BJ (cell line): ENCODE measurements around the gene CACNA1C. TPM values are rescaled to one million over a fixed set of nuclear protein-coding genes. Genes with fewer than 3 reads are reported as not detected.

Source experiments
- CTCF ChIA-PET: fragments of 350-600 bp; formaldehyde crosslinking; extraction: SDS; loops from one replicate; lab custom pipeline; 2021; ENCODE audit warnings: antibody characterized with exemption, inconsistent platforms; lab: Yijun Ruan, JAX
- POLR2A ChIA-PET: fragments of 300-600 bp; sonication (Branson Sonifier 250); formaldehyde crosslinking; extraction: SDS; loops from one replicate; lab custom pipeline; 2021; ENCODE audit warnings: antibody characterized with exemption; lab: Charles Lee
- DNase-seq: peaks from one replicate; pipeline ENCODE4 v3.0.0-alpha.2; 2011; ENCODE audit warnings: low read depth
- H3K27me3 ChIP-seq: 2 replicates; pipeline ENCODE4 v1.6.0; 2011; ENCODE audit warnings: low read length; ENCODE audit not compliant: control insufficient read depth, insufficient read depth
- H3K36me3 ChIP-seq: 2 replicates; pipeline ENCODE4 v1.5.1; 2011; ENCODE audit warnings: low read length; ENCODE audit not compliant: control insufficient read depth, insufficient read depth
- H3K4me3 ChIP-seq: 2 replicates; pipeline ENCODE4 v1.5.1; 2011; ENCODE audit warnings: low read depth, mild to moderate bottlenecking, control low read depth, low read length
- polyA plus RNA-seq: library from polyadenylated mRNA; depleted of rRNA; stranded (reverse); fragments of >200 nt; gene quantifications from 2 replicates; pipeline ENCODE4 v1.2.3, GENCODE V29; 2011
- TF ChIP-seq, protein P1 (sequence below): IDR thresholded peaks from 2 replicates; pipeline ENCODE4 v1.5.1; 2011; ENCODE audit warnings: low read depth, mild to moderate bottlenecking, control low read depth, inconsistent platforms, low read length, moderate library complexity; ENCODE audit not compliant: insufficient read depth

The CACNA1C gene
- polyA plus RNA-seq, 1 experiment = 14.7 TPM

- TF ChIP-seq, protein P1, sequence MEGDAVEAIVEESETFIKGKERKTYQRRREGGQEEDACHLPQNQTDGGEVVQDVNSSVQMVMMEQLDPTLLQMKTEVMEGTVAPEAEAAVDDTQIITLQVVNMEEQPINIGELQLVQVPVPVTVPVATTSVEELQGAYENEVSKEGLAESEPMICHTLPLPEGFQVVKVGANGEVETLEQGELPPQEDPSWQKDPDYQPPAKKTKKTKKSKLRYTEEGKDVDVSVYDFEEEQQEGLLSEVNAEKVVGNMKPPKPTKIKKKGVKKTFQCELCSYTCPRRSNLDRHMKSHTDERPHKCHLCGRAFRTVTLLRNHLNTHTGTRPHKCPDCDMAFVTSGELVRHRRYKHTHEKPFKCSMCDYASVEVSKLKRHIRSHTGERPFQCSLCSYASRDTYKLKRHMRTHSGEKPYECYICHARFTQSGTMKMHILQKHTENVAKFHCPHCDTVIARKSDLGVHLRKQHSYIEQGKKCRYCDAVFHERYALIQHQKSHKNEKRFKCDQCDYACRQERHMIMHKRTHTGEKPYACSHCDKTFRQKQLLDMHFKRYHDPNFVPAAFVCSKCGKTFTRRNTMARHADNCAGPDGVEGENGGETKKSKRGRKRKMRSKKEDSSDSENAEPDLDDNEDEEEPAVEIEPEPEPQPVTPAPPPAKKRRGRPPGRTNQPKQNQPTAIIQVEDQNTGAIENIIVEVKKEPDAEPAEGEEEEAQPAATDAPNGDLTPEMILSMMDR = no peak
- no peaks in the 10 kb centered on the region; the same call in 1 of the 2 replicates for H3K27me3 ChIP-seq
- no peak overlapping the region for H3K4me3 ChIP-seq
- ChIA-PET POLR2A (no interaction called here), CTCF (interaction anchor here (1.2 to 1.5 kb wide), 3 partner anchors 9 to 27 kb away, joined by 3 to 6 read pairs (median 6); no protein-coding TSS in a partner anchor)
- DNase-seq = no peak
- H3K36me3 ChIP-seq = no peaks in the 10 kb centered on the region
Observed at GRCh38 chr12:2383325-2384028, 330.7 kb downstream of the CACNA1C start.

DNA sequence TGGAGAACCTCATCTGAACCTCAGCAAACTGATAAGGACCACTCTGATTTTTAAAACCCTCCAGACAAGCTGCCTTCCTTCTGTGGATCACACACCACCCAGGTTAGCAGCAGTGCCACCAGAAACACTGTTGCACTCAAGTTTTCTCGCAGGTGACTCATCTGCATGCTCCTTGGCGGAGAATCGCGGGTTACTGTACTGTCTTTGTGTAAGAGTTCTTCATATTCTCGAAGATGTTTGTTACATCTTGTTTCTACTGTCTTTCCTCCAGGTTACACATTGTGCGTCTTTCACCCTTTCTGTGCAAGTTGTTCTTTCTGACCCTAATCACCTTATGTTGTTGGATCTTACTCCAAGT, 331.2 kb downstream of the CACNA1C start:
- DNase-seq = no peak
- no peaks in the 10 kb centered on the region for H3K36me3 ChIP-seq
- H3K4me3 ChIP-seq = no peak overlapping the region
- TF ChIP-seq, protein P1 = no peak
- POLR2A ChIA-PET = no interaction called here
- no peaks in the 10 kb centered on the region; the same call in 1 of the 2 replicates for H3K27me3 ChIP-seq
- CTCF ChIA-PET = interaction anchor here (1.2 kb wide), 1 partner anchor 27 kb away, joined by 3 read pairs; no protein-coding TSS in a partner anchor

- DNase-seq = peak; percentile 76
- H3K27me3 ChIP-seq = no peaks in the 10 kb centered on the region; the same call in 1 of the 2 replicates
- no peaks in the 10 kb centered on the region for H3K36me3 ChIP-seq
- TF ChIP-seq, protein P1 = peak; percentile 52
- CTCF ChIA-PET = interaction anchor here (0.9 to 3.6 kb wide), 3 partner anchors 12 to 332 kb away, joined by 3 to 36 read pairs (median 3); partner anchors contain the start of gene CACNA1C
- peak overlapping the region; percentile 32 for H3K4me3 ChIP-seq
- POLR2A ChIA-PET = no interaction called here
Observed at GRCh38 chr12:2384533-2385351, 332.0 kb downstream of the CACNA1C start.

- CTCF ChIA-PET = interaction anchor here (0.9 to 3.6 kb wide), 3 partner anchors 11 to 333 kb away, joined by 3 to 36 read pairs (median 3); partner anchors contain the start of gene CACNA1C
- Histone ChIP-seq H3K4me3 (no peak overlapping the region; the same call in 1 of the 2 replicates), H3K36me3 (no peaks in the 10 kb centered on the region), H3K27me3 (no peaks in the 10 kb centered on the region; the same call in 1 of the 2 replicates)
- POLR2A ChIA-PET = interaction anchor here (0.8 kb wide), 1 partner anchor 11 kb away, joined by 3 read pairs; no protein-coding TSS in a partner anchor
- TF ChIP-seq, protein P1 = no peak
- DNase-seq = no peak
Observed at GRCh38 chr12:2385529-2385928, 332.7 kb downstream of the CACNA1C start.

DNA sequence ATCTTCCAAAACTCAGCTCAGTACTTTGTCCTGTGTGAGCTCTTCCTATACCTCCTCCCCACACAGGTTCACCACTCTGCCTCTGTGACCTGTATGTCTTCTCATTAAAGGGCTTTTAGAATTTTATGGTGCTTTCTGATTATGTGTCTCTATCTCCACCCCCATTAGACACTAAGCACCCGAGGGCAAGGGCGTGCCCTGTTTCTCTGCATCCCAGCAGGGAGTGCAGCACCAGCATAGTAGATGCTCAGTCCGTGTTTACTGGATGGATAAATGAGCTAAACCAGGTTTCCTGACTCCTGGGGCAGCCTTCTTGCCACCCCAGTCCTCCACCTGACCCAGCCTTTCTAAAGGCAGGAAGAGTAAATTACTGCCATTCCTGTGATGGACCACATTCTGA, 333.8 kb downstream of the CACNA1C start:
- POLR2A ChIA-PET = interaction anchor here (0.8 kb wide), 1 partner anchor 10 kb away, joined by 3 read pairs; no protein-coding TSS in a partner anchor
- H3K27me3 ChIP-seq = no peaks in the 10 kb centered on the region
- no peak overlapping the region for H3K4me3 ChIP-seq
- CTCF ChIA-PET = interaction anchor here (0.9 to 3.6 kb wide), 3 partner anchors 10 to 108 kb away, joined by 3 to 36 read pairs (median 3); no protein-coding TSS in a partner anchor
- DNase-seq = no peak
- TF ChIP-seq, protein P1 = no peak
- H3K36me3 ChIP-seq = no peaks in the 10 kb centered on the region
